ENCODE data around the gene SMAD5. TPM values are rescaled to one million over a fixed set of nuclear protein-coding genes. Genes with fewer than 3 reads are reported as not detected.

Gene SMAD5
- total RNA-seq, 1 experiment from 2014 or later: 38.3 TPM

DNA sequence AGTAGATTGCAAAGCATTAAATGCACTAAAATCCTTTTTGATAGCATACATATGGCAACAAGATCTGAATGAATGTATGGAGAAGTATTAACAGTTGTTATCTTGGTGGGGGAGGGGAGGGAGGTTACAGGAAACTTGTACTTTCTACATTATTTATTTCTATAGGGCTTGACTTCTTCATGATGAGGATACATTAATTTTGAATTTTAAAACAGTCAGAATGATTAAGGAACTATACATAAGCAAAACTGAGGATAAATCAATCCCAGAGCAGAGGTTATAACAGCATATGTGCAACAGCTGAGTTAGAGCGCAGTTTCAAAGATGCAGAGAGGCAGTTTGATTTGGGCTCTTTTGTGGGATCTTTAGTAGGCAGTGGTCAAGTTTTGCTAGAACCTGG, 23.9 kb upstream of the SMAD5 start:
- Histone ChIP-seq H4K20me1 (ENCODE audit: insufficient read depth, low read depth, low read length) (no peaks in the 10 kb centered on the region), H3K9me3 (ENCODE audit: low read length) (no peaks in the 10 kb centered on the region), H3K4me1 (ENCODE audit: low read length) (no peaks in the 10 kb centered on the region), H3K4me2 (ENCODE audit: low read depth, low read length, poor library complexity, severe bottlenecking) (no peak overlapping the region), H3K79me2 (ENCODE audit: low read length) (no peaks in the 10 kb centered on the region), H3K27me3 (ENCODE audit: low read length) (no peaks in the 10 kb centered on the region), H3K36me3 (ENCODE audit: insufficient read depth, low read length) (no peaks in the 10 kb centered on the region), H3K27ac (ENCODE audit: low read length) (no peak overlapping the region), H3K9me2 (replicated peaks; ENCODE audit: insufficient read depth, low read length) (no peaks in the 10 kb centered on the region), H3K4me3 (ENCODE audit: low read length) (no peak overlapping the region), H2AFZ (ENCODE audit: low read length) (no peak overlapping the region), H3K9ac (ENCODE audit: low read length) (no peak overlapping the region)
- no peak for DNase-seq

- Histone ChIP-seq H3K27me3 (ENCODE audit: low read length) (no peaks in the 10 kb centered on the region), H3K9ac (ENCODE audit: low read length) (no peak overlapping the region), H2AFZ (ENCODE audit: low read length) (no peak overlapping the region), H3K79me2 (ENCODE audit: low read length) (no peaks in the 10 kb centered on the region), H3K4me1 (ENCODE audit: low read length) (no peaks in the 10 kb centered on the region), H3K9me2 (replicated peaks; ENCODE audit: insufficient read depth, low read length) (no peaks in the 10 kb centered on the region), H3K9me3 (ENCODE audit: low read length) (no peaks in the 10 kb centered on the region), H3K36me3 (ENCODE audit: insufficient read depth, low read length) (no peaks in the 10 kb centered on the region), H3K27ac (ENCODE audit: low read length) (no peak overlapping the region), H3K4me2 (ENCODE audit: low read depth, low read length, poor library complexity, severe bottlenecking) (no peak overlapping the region), H4K20me1 (ENCODE audit: insufficient read depth, low read depth, low read length) (no peaks in the 10 kb centered on the region), H3K4me3 (ENCODE audit: low read length) (no peak overlapping the region)
- no peak for DNase-seq
Measured at GRCh38 chr5:136109453-136110135, 23.1 kb upstream of the SMAD5 start.

DNA sequence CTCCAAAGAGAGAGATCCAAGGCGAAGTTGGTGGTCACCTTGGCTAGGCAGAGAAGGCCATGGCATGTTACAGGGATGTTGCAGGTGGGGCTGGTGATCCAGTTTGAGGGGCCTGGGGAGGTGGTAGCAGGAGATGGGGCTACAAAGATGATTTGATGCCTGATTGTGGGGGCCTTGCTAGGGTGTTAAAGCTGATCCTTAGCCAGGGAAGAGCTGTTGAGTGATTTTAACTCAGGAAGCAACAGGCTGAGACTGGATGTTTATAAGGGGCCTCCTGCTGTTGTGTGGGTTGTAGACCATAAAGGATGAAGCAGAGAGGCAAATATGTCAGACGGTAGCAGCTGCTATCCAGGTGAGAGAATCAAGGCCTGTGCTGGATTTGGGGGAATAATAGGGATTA, 19.0 kb upstream of the SMAD5 start:
- H3K36me3 ChIP-seq (ENCODE audit: insufficient read depth, low read length): no peaks in the 10 kb centered on the region
- no peaks in the 10 kb centered on the region for H3K27me3 ChIP-seq (ENCODE audit: low read length)
- no peak overlapping the region for H3K4me2 ChIP-seq (ENCODE audit: low read depth, low read length, poor library complexity, severe bottlenecking)
- no peak overlapping the region for H3K27ac ChIP-seq (ENCODE audit: low read length)
- H4K20me1 ChIP-seq (ENCODE audit: insufficient read depth, low read depth, low read length): no peaks in the 10 kb centered on the region
- no peak overlapping the region for H3K9ac ChIP-seq (ENCODE audit: low read length)
- no peak for DNase-seq
- H3K79me2 ChIP-seq (ENCODE audit: low read length): no peaks in the 10 kb centered on the region
- no peaks in the 10 kb centered on the region for H3K9me2 ChIP-seq (replicated peaks; ENCODE audit: insufficient read depth, low read length)
- H3K4me3 ChIP-seq (ENCODE audit: low read length): no peak overlapping the region
- H2AFZ ChIP-seq (ENCODE audit: low read length): no peak overlapping the region
- no peaks in the 10 kb centered on the region for H3K4me1 ChIP-seq (ENCODE audit: low read length)
- no peaks in the 10 kb centered on the region for H3K9me3 ChIP-seq (ENCODE audit: low read length)

DNA sequence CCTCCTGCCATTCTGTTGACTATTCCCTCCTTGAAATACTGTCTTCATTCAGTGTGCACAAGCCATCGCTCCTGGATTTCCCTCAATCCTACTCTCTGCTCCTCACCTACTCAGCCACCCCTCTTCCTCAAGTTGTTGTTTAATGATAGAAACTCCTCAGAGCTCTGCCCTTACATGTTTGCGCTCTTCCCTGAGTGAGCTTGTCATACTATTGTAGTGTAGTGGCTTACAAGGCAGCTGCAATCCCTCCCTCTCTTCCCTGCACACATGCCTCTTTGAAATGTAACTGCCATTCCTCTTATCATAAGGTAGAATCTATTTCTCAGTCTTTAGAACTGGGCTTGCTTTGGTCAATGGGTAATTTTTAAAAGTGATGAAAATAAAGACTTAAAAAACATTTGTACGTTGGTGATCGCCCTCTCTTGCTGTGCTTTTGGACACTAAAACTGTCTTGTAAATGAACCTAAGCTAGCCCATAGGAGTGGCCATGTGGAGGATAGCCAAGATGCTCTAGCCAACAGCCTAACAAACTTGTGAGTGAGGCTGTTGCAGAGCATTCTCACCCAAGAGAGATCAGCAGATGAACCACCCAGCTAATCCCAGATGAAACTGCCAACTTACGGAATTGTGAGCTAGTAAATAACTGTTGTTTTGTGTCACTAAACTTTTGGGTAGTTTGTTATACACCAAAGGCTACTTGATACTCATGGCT, 18.1 kb upstream of the SMAD5 start:
- no peak for DNase-seq
- H3K36me3 ChIP-seq (ENCODE audit: insufficient read depth, low read length): no peaks in the 10 kb centered on the region
- H2AFZ ChIP-seq (ENCODE audit: low read length): no peak overlapping the region

DNA sequence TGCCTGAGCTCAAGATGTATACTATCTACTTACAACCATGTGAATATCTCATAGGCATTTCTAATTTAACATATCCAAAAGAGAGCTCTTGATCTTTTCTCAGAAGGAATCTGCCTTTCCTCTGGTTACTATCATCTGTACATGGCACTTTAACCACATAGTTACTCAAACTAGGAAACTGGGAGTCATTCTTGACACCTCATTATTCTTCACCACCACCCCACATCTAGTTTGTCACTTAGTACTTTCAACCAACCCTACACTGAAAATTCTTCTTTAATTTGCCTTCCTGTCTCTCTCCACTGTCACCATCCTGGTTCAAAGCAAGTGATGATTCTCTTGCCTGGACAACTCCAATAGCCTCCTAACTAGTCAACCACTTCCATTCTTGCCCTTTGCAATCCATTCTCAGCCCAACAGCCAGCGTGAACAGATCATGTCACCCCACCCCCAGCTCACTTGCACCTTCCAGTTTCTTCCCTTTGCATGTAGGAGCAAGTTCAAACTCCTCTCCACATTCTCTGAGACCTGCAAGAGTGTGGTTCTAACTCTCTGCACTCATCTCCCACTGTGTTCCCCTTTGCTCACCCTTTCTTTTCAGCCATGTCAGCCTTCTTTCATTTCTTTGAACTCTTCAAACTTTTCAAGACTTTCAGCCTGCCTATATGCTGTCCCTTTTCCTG, 17.3 kb upstream of the SMAD5 start:
- no peaks in the 10 kb centered on the region for H4K20me1 ChIP-seq (ENCODE audit: insufficient read depth, low read depth, low read length)
- no peak overlapping the region for H3K27ac ChIP-seq (ENCODE audit: low read length)
- H3K9me3 ChIP-seq (ENCODE audit: low read length): no peaks in the 10 kb centered on the region
- H3K4me2 ChIP-seq (ENCODE audit: low read depth, low read length, poor library complexity, severe bottlenecking): no peak overlapping the region
- H3K9ac ChIP-seq (ENCODE audit: low read length): no peak overlapping the region
- H3K9me2 ChIP-seq (replicated peaks; ENCODE audit: insufficient read depth, low read length): no peaks in the 10 kb centered on the region
- DNase-seq: no peak
- H3K27me3 ChIP-seq (ENCODE audit: low read length): no peaks in the 10 kb centered on the region
- H2AFZ ChIP-seq (ENCODE audit: low read length): no peak overlapping the region
- H3K4me1 ChIP-seq (ENCODE audit: low read length): no peaks in the 10 kb centered on the region
- H3K4me3 ChIP-seq (ENCODE audit: low read length): no peak overlapping the region
- H3K36me3 ChIP-seq (ENCODE audit: insufficient read depth, low read length): no peaks in the 10 kb centered on the region
- no peaks in the 10 kb centered on the region for H3K79me2 ChIP-seq (ENCODE audit: low read length)

More for the DNA sequence above, 18.1 kb upstream of the SMAD5 start:
- no peak overlapping the region for H3K27ac ChIP-seq (ENCODE audit: low read length)
- H3K9ac ChIP-seq (ENCODE audit: low read length): no peak overlapping the region
- H4K20me1 ChIP-seq (ENCODE audit: insufficient read depth, low read depth, low read length): no peaks in the 10 kb centered on the region
- no peaks in the 10 kb centered on the region for H3K79me2 ChIP-seq (ENCODE audit: low read length)
- H3K9me2 ChIP-seq (replicated peaks; ENCODE audit: insufficient read depth, low read length): no peaks in the 10 kb centered on the region
- no peaks in the 10 kb centered on the region for H3K4me1 ChIP-seq (ENCODE audit: low read length)
- no peak overlapping the region for H3K4me3 ChIP-seq (ENCODE audit: low read length)
- H3K27me3 ChIP-seq (ENCODE audit: low read length): no peaks in the 10 kb centered on the region
- no peaks in the 10 kb centered on the region for H3K9me3 ChIP-seq (ENCODE audit: low read length)
- H3K4me2 ChIP-seq (ENCODE audit: low read depth, low read length, poor library complexity, severe bottlenecking): no peak overlapping the region

DNA sequence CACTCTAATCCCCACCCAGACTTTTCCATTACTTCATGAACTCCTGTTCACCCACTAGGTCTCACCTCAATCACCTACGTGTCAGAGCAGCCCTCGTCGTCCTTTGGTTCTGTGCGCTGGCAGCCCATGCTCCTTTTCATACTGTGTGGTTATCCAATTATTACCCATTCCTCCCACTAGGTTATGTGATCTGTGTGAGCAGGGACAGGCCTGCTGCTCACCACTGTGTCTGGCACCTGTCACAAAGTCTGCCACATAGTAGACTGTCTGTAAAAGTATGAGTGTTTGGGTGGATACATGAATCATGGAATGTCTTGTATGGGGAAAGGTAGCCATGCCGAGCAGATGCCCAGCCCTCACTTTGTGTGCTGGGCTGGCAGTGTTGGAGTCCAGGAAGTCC, 12.1 kb upstream of the SMAD5 start:
- H3K4me3 ChIP-seq (ENCODE audit: low read length): no peak overlapping the region
- H2AFZ ChIP-seq (ENCODE audit: low read length): no peak overlapping the region
- no peaks in the 10 kb centered on the region for H3K9me2 ChIP-seq (replicated peaks; ENCODE audit: insufficient read depth, low read length)
- no peaks in the 10 kb centered on the region for H3K9me3 ChIP-seq (ENCODE audit: low read length)
- H3K4me1 ChIP-seq (ENCODE audit: low read length): no peaks in the 10 kb centered on the region
- H3K36me3 ChIP-seq (ENCODE audit: insufficient read depth, low read length): no peaks in the 10 kb centered on the region
- H3K27me3 ChIP-seq (ENCODE audit: low read length): no peaks in the 10 kb centered on the region
- no peaks in the 10 kb centered on the region for H4K20me1 ChIP-seq (ENCODE audit: insufficient read depth, low read depth, low read length)
- no peak overlapping the region for H3K9ac ChIP-seq (ENCODE audit: low read length)
- no peak overlapping the region for H3K27ac ChIP-seq (ENCODE audit: low read length)
- no peak for DNase-seq
- H3K4me2 ChIP-seq (ENCODE audit: low read depth, low read length, poor library complexity, severe bottlenecking): no peak overlapping the region
- no peaks in the 10 kb centered on the region for H3K79me2 ChIP-seq (ENCODE audit: low read length)

DNA sequence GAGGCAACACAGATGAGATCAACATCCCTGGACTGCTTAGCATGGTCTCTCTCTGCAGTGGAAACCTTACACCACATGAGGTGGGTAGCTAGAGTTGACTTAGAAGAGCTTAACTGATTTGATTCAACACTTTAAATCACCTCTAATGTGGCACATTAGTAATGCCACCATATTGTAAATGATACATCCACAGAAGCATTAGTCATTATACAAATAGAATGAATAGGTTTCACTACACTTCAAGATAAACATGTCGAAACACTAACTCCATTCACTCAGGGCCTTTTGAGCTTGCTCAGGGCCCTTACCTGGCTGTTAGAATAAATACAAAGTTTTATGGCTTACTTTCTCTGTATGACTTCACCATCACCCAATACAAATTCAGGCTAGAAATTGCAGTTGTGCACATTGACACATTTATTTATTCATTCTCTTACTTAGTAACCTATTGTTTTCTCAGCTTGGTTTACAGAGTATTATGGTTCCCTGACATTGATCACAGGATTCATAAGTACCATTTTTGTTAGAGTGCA, 9.3 kb upstream of the SMAD5 start:
- Histone ChIP-seq H3K4me3 (ENCODE audit: low read length) (no peak overlapping the region), H3K27ac (ENCODE audit: low read length) (no peak overlapping the region), H2AFZ (ENCODE audit: low read length) (no peak overlapping the region), H3K79me2 (ENCODE audit: low read length) (no peaks in the 10 kb centered on the region), H3K27me3 (ENCODE audit: low read length) (no peaks in the 10 kb centered on the region), H3K9me3 (ENCODE audit: low read length) (no peaks in the 10 kb centered on the region), H3K4me2 (ENCODE audit: low read depth, low read length, poor library complexity, severe bottlenecking) (no peak overlapping the region), H3K4me1 (ENCODE audit: low read length) (no peaks in the 10 kb centered on the region), H3K9me2 (replicated peaks; ENCODE audit: insufficient read depth, low read length) (no peaks in the 10 kb centered on the region), H4K20me1 (ENCODE audit: insufficient read depth, low read depth, low read length) (no peaks in the 10 kb centered on the region), H3K36me3 (ENCODE audit: insufficient read depth, low read length) (no peaks in the 10 kb centered on the region), H3K9ac (ENCODE audit: low read length) (no peak overlapping the region)
- no peak for DNase-seq

- Histone ChIP-seq H4K20me1 (ENCODE audit: insufficient read depth, low read depth, low read length) (no peaks in the 10 kb centered on the region), H3K9me3 (ENCODE audit: low read length) (no peaks in the 10 kb centered on the region)
- DNase-seq: no peak
Measured at GRCh38 chr5:136127560-136127959, 5.1 kb upstream of the SMAD5 start.

More at GRCh38 chr5:136127560-136127959, 5.1 kb upstream of the SMAD5 start:
- H2AFZ ChIP-seq (ENCODE audit: low read length): no peak overlapping the region
- H3K4me2 ChIP-seq (ENCODE audit: low read depth, low read length, poor library complexity, severe bottlenecking): no peak overlapping the region
- no peak overlapping the region for H3K9ac ChIP-seq (ENCODE audit: low read length)
- H3K27ac ChIP-seq (ENCODE audit: low read length): no peak overlapping the region
- no peaks in the 10 kb centered on the region for H3K79me2 ChIP-seq (ENCODE audit: low read length)
- no peaks in the 10 kb centered on the region for H3K27me3 ChIP-seq (ENCODE audit: low read length)
- H3K9me2 ChIP-seq (replicated peaks; ENCODE audit: insufficient read depth, low read length): no peaks in the 10 kb centered on the region
- no peaks in the 10 kb centered on the region for H3K36me3 ChIP-seq (ENCODE audit: insufficient read depth, low read length)
- H3K4me1 ChIP-seq (ENCODE audit: low read length): peaks cover 10% of the 10 kb centered on the region
- no peak overlapping the region for H3K4me3 ChIP-seq (ENCODE audit: low read length)
